ENCODE data around the gene RRP1B. TPM values are rescaled to one million over a fixed set of nuclear protein-coding genes. Genes with fewer than 3 reads are reported as not detected.

The RRP1B gene
- total RNA-seq, 1 experiment from 2014 or later = 37.9 TPM

- Histone ChIP-seq H3K4me1 (replicated peaks) (peaks cover 25% of the 10 kb centered on the region), H3K9me3 (replicated peaks) (0 out of 2 replicates have a peak, but pooled peaks cover 5% of the 10 kb centered on the region)
Measured at GRCh38 chr21:43627527-43627926, 31.8 kb upstream of the RRP1B start.

GRCh38 chr21:43631411-43632107 is 27.8 kb upstream of the RRP1B start:
- Histone ChIP-seq H3K36me3 (no peaks in the 10 kb centered on the region), H3K27me3 (replicated peaks) (no peaks in the 10 kb centered on the region), H3K9me3 (replicated peaks) (0 out of 2 replicates have a peak, but pooled peaks cover 5% of the 10 kb centered on the region), H3K4me1 (replicated peaks) (peaks cover 18% of the 10 kb centered on the region), H3K27ac (no peak overlapping the region), H3K4me3 (no peak overlapping the region)
- no peak for DNase-seq (ENCODE audit: low read depth in 1 of 2, low spot score in 2 of 2)

More at GRCh38 chr21:43627527-43627926, 31.8 kb upstream of the RRP1B start:
- Histone ChIP-seq H3K27me3 (replicated peaks) (no peaks in the 10 kb centered on the region), H3K27ac (peak overlapping the region; percentile 15; the same call in 1 of the 2 replicates), H3K36me3 (no peaks in the 10 kb centered on the region), H3K4me3 (no peak overlapping the region)
- DNase-seq (ENCODE audit: low read depth in 1 of 2, low spot score in 2 of 2) = no peak

- Histone ChIP-seq H3K4me3 (no peak overlapping the region), H3K27ac (no peak overlapping the region), H3K9me3 (replicated peaks) (0 out of 2 replicates have a peak, but pooled peaks cover 5% of the 10 kb centered on the region), H3K36me3 (no peaks in the 10 kb centered on the region), H3K27me3 (replicated peaks) (no peaks in the 10 kb centered on the region), H3K4me1 (replicated peaks) (peaks cover 9% of the 10 kb centered on the region)
- no peak for DNase-seq (ENCODE audit: low read depth in 1 of 2, low spot score in 2 of 2)
Measured at GRCh38 chr21:43632373-43632905, 26.9 kb upstream of the RRP1B start.

GRCh38 chr21:43634618-43635017 is 24.7 kb upstream of the RRP1B start:
- H3K9me3 ChIP-seq (replicated peaks) = no peaks in the 10 kb centered on the region
- DNase-seq (ENCODE audit: low read depth in 1 of 2, low spot score in 2 of 2) = no peak
- no peaks in the 10 kb centered on the region for H3K27me3 ChIP-seq (replicated peaks)
- H3K4me1 ChIP-seq (replicated peaks) = 0 out of 2 replicates have a peak, but pooled peaks cover 3% of the 10 kb centered on the region
- H3K27ac ChIP-seq = no peak overlapping the region
- no peak overlapping the region for H3K4me3 ChIP-seq
- H3K36me3 ChIP-seq = no peaks in the 10 kb centered on the region

- DNase-seq (ENCODE audit: low read depth in 1 of 2, low spot score in 2 of 2) = no peak
- H3K36me3 ChIP-seq = no peaks in the 10 kb centered on the region
- no peak overlapping the region for H3K27ac ChIP-seq
- H3K27me3 ChIP-seq (replicated peaks) = no peaks in the 10 kb centered on the region
- H3K4me1 ChIP-seq (replicated peaks) = 0 out of 2 replicates have a peak, but pooled peaks cover 3% of the 10 kb centered on the region
- H3K9me3 ChIP-seq (replicated peaks) = no peaks in the 10 kb centered on the region
- no peak overlapping the region for H3K4me3 ChIP-seq
Measured at GRCh38 chr21:43635436-43635835, 23.9 kb upstream of the RRP1B start.

GRCh38 chr21:43637530-43638158 is 21.7 kb upstream of the RRP1B start:
- H3K9me3 ChIP-seq (replicated peaks) = no peaks in the 10 kb centered on the region
- H3K4me3 ChIP-seq = no peak overlapping the region
- H3K4me1 ChIP-seq (replicated peaks) = 0 out of 2 replicates have a peak, but pooled peaks cover 3% of the 10 kb centered on the region
- no peak for DNase-seq (ENCODE audit: low read depth in 1 of 2, low spot score in 2 of 2)
- no peaks in the 10 kb centered on the region for H3K36me3 ChIP-seq
- H3K27ac ChIP-seq = no peak overlapping the region
- H3K27me3 ChIP-seq (replicated peaks) = no peaks in the 10 kb centered on the region

- no peak for DNase-seq (ENCODE audit: low read depth in 1 of 2, low spot score in 2 of 2)
- Histone ChIP-seq H3K4me1 (replicated peaks) (peaks cover 6% of the 10 kb centered on the region), H3K9me3 (replicated peaks) (no peaks in the 10 kb centered on the region), H3K36me3 (no peaks in the 10 kb centered on the region), H3K4me3 (no peak overlapping the region), H3K27me3 (replicated peaks) (no peaks in the 10 kb centered on the region), H3K27ac (no peak overlapping the region)
Measured at GRCh38 chr21:43639470-43640353, 19.6 kb upstream of the RRP1B start.

GRCh38 chr21:43640400-43640799 is 19.0 kb upstream of the RRP1B start:
- H3K4me1 ChIP-seq (replicated peaks) = peaks cover 13% of the 10 kb centered on the region
- no peak overlapping the region for H3K4me3 ChIP-seq
- H3K9me3 ChIP-seq (replicated peaks) = no peaks in the 10 kb centered on the region
- DNase-seq (ENCODE audit: low read depth in 1 of 2, low spot score in 2 of 2) = no peak
- H3K36me3 ChIP-seq = no peaks in the 10 kb centered on the region
- H3K27ac ChIP-seq = no peak overlapping the region
- no peaks in the 10 kb centered on the region for H3K27me3 ChIP-seq (replicated peaks)

- Histone ChIP-seq H3K27ac (no peak overlapping the region), H3K36me3 (no peaks in the 10 kb centered on the region), H3K9me3 (replicated peaks) (no peaks in the 10 kb centered on the region), H3K4me3 (no peak overlapping the region), H3K27me3 (replicated peaks) (no peaks in the 10 kb centered on the region), H3K4me1 (replicated peaks) (peaks cover 24% of the 10 kb centered on the region)
- no peak for DNase-seq (ENCODE audit: low read depth in 1 of 2, low spot score in 2 of 2)
Measured at GRCh38 chr21:43643193-43643592, 16.2 kb upstream of the RRP1B start.

GRCh38 chr21:43644071-43644470 is 15.3 kb upstream of the RRP1B start:
- Histone ChIP-seq H3K9me3 (replicated peaks) (no peaks in the 10 kb centered on the region), H3K27me3 (replicated peaks) (no peaks in the 10 kb centered on the region), H3K27ac (peak overlapping the region; percentile 37), H3K4me1 (replicated peaks) (peaks cover 24% of the 10 kb centered on the region), H3K36me3 (no peaks in the 10 kb centered on the region), H3K4me3 (no peak overlapping the region)
- no peak for DNase-seq (ENCODE audit: low read depth in 1 of 2, low spot score in 2 of 2)

GRCh38 chr21:43644609-43645008 is 14.8 kb upstream of the RRP1B start:
- peak; percentile 63 to 73 for DNase-seq (ENCODE audit: low read depth in 1 of 2, low spot score in 2 of 2)

GRCh38 chr21:43645136-43645891 is 14.0 kb upstream of the RRP1B start:
- H3K4me3 ChIP-seq = no peak overlapping the region
- no peaks in the 10 kb centered on the region for H3K36me3 ChIP-seq
- peaks cover 24% of the 10 kb centered on the region for H3K4me1 ChIP-seq (replicated peaks)
- peak overlapping the region; percentile 37 for H3K27ac ChIP-seq
- H3K27me3 ChIP-seq (replicated peaks) = no peaks in the 10 kb centered on the region
- H3K9me3 ChIP-seq (replicated peaks) = no peaks in the 10 kb centered on the region
- peak; percentile 75 to 86 for DNase-seq (ENCODE audit: low read depth in 1 of 2, low spot score in 2 of 2)

More at GRCh38 chr21:43644609-43645008, 14.8 kb upstream of the RRP1B start:
- Histone ChIP-seq H3K4me3 (no peak overlapping the region), H3K27me3 (replicated peaks) (no peaks in the 10 kb centered on the region), H3K4me1 (replicated peaks) (peaks cover 24% of the 10 kb centered on the region), H3K9me3 (replicated peaks) (no peaks in the 10 kb centered on the region), H3K27ac (peak overlapping the region; percentile 37), H3K36me3 (no peaks in the 10 kb centered on the region)

- DNase-seq (ENCODE audit: low read depth in 1 of 2, low spot score in 2 of 2) = no peak
- H3K4me3 ChIP-seq = no peak overlapping the region
- H3K36me3 ChIP-seq = no peaks in the 10 kb centered on the region
- no peaks in the 10 kb centered on the region for H3K9me3 ChIP-seq (replicated peaks)
- no peaks in the 10 kb centered on the region for H3K27me3 ChIP-seq (replicated peaks)
- peak overlapping the region; percentile 37 for H3K27ac ChIP-seq
- peaks cover 24% of the 10 kb centered on the region for H3K4me1 ChIP-seq (replicated peaks)
Measured at GRCh38 chr21:43645976-43646375, 13.4 kb upstream of the RRP1B start.

Measured in SJSA1 (cell line).